GM12878 (cell line): Measurements from ENCODE around the gene GPC6. TPM values are rescaled to one million over a fixed set of nuclear protein-coding genes. Genes with fewer than 3 reads are reported as not detected.

Source experiments
- ATAC-seq: fragments of 200-7000 bp; cut with Tn5 transposase; 3 replicates; pipeline ENCODE4 v1.9.1; 2020; ENCODE audit warnings: mild to moderate bottlenecking, moderate library complexity
- BruUV-seq: library from RNA; stranded (reverse); fragments of 400-500 nt; replicated peaks from 2 replicates; lab custom pipeline; 2021; lab: Mats Ljungman, UMichigan
- CTCF ChIA-PET: fragments of 300-600 bp; sonication (Branson Sonifier 250); formaldehyde crosslinking; extraction: SDS; loops from one replicate; lab custom pipeline; 2021; ENCODE audit warnings: inconsistent platforms; lab: Yijun Ruan, JAX
- POLR2A ChIA-PET: fragments of 350-600 bp; formaldehyde crosslinking; extraction: SDS; loops from one replicate; lab custom pipeline; 2021; ENCODE audit warnings: inconsistent platforms; lab: Charles Lee
- RAD21 ChIA-PET: fragments of 300-600 bp; sonication (Branson Sonifier 250); formaldehyde crosslinking; loops from one replicate; lab custom pipeline; 2023; ENCODE audit warnings: antibody characterized with exemption; ENCODE audit not compliant: unreplicated experiment; lab: Charles Lee
- SMC1A ChIA-PET: fragments of 300-600 bp; sonication (Branson Sonifier 250); formaldehyde crosslinking; loops from one replicate; lab custom pipeline; 2023; ENCODE audit not compliant: unreplicated experiment, uncharacterized antibody; lab: Charles Lee
- DNase-seq: peaks from one replicate; pipeline ENCODE4 v3.0.0-alpha.2; 2011; ENCODE audit warnings: low read depth, low spot score
- FAIRE-seq: peaks from 3 replicates; lab custom pipeline; 2011; peaks lifted over from hg19 to GRCh38; lab: Jason Lieb, UNC
- H2AFZ ChIP-seq: 2 replicates; pipeline ENCODE4 v1.6.0; 2011; ENCODE audit warnings: low read depth, low read length, control low read depth; ENCODE audit not compliant: control insufficient read depth
- H3K27ac ChIP-seq: 2 replicates; pipeline ENCODE4 v1.5.1; 2011; ENCODE audit warnings: control low read depth; ENCODE audit not compliant: control insufficient read depth, insufficient read depth
- H3K27me3 ChIP-seq, 2 experiments: replicated peaks in 1 of 2; 2 replicates each; pipeline versions ENCODE4 v1.6.0 to v1.6.1; 2011; ENCODE audit warnings: low read length in 1 of 2; ENCODE audit not compliant: control insufficient read depth in 2 of 2, insufficient read depth in 2 of 2
- H3K36me3 ChIP-seq, 2 experiments: 2 replicates each; pipeline ENCODE4 v1.5.1; 2011; ENCODE audit warnings: low read length in 1 of 2; ENCODE audit not compliant: control insufficient read depth in 2 of 2, insufficient read depth in 2 of 2
- H3K4me1 ChIP-seq: 2 replicates; pipeline ENCODE4 v1.6.1; 2011; ENCODE audit warnings: mild to moderate bottlenecking, low read length, moderate library complexity, mixed read lengths; ENCODE audit not compliant: control insufficient read depth, insufficient read depth
- H3K4me2 ChIP-seq: 2 replicates; pipeline ENCODE4 v1.6.0; 2011; ENCODE audit warnings: control low read depth; ENCODE audit not compliant: control insufficient read depth, insufficient read depth
- H3K4me3 ChIP-seq: fragments of 200-600 bp; sonication (generic); 2 replicates; pipeline ENCODE4 v1.5.1; 2016
- H3K79me2 ChIP-seq: 2 replicates; pipeline ENCODE4 v1.6.0; 2011; ENCODE audit warnings: low read length; ENCODE audit not compliant: control insufficient read depth, insufficient read depth
- H3K9ac ChIP-seq: 2 replicates; pipeline ENCODE4 v1.8.0; 2011; ENCODE audit warnings: low read length, control low read depth, mixed read lengths; ENCODE audit not compliant: control insufficient read depth, insufficient read depth
- H3K9me3 ChIP-seq: replicated peaks from 3 replicates; pipeline ENCODE4 v1.5.1; 2011; ENCODE audit warnings: mild to moderate bottlenecking, low read length; ENCODE audit not compliant: control insufficient read depth, insufficient read depth
- H4K20me1 ChIP-seq: 2 replicates; pipeline ENCODE4 v1.6.0; 2011; ENCODE audit not compliant: control insufficient read depth, insufficient read depth
- BRCA1 ChIP-seq: IDR thresholded peaks from 2 replicates; pipeline ENCODE4 v1.6.1; 2011; ENCODE audit warnings: low read depth, low read length, improper control_type of control experiment
- CBX3 ChIP-seq: fragments of 200-600 bp; sonication (generic); IDR thresholded peaks from 2 replicates; pipeline ENCODE4 v1.6.1; 2016; ENCODE audit warnings: low read depth, borderline replicate concordance
- HCFC1 ChIP-seq: fragments of 150-350 bp; IDR thresholded peaks from 2 replicates; pipeline ENCODE4 v1.6.1; 2014; ENCODE audit warnings: low read length
- KAT2A ChIP-seq: conservative IDR thresholded peaks from 2 replicates; pipeline ENCODE4 v1.6.1; 2011; ENCODE audit warnings: low read depth, low read length; ENCODE audit not compliant: control insufficient read depth
- MXI1 ChIP-seq: fragments of 150-350 bp; IDR thresholded peaks from 2 replicates; pipeline ENCODE4 v1.6.1; 2011; ENCODE audit warnings: low read depth, mild to moderate bottlenecking, inconsistent platforms, low read length, improper control_type of control experiment
- PAX5 ChIP-seq: IDR thresholded peaks from 2 replicates; pipeline ENCODE4 v1.6.1; 2011; ENCODE audit warnings: low read depth, low read length, borderline replicate concordance
- RAD21 ChIP-seq: IDR thresholded peaks from 2 replicates; pipeline ENCODE4 v1.6.1; 2011; ENCODE audit warnings: mild to moderate bottlenecking, low read depth, low read length, moderate library complexity; ENCODE audit not compliant: insufficient read depth
- YY1 ChIP-seq: IDR thresholded peaks from 2 replicates; pipeline ENCODE4 v1.6.1; 2011; ENCODE audit warnings: low read depth, mild to moderate bottlenecking, low read length
- ZBTB11 ChIP-seq: fragments of 450-650 bp; formaldehyde crosslinking; IDR thresholded peaks from 2 replicates; pipeline ENCODE4 v1.5.0; 2022; ENCODE audit warnings: mild to moderate bottlenecking, missing genetic modification characterization
- WGBS: methylation state at CpG from one replicate; pipeline ENCODE4 v1.1.6; 2016; ENCODE audit warnings: low lambda C conversion rate; ENCODE audit not compliant: insufficient replicate concordance, insufficient coverage; ENCODE audit errors: missing lambda C conversion rate; 5-methylcytosine and 5-hydroxymethylcytosine counted together
- in situ Hi-C: fragments of 300-500 bp; cut with MboI; formaldehyde crosslinking; loops from 9 replicates; pipeline ENCODE4 v1.14.3; 2018; ENCODE audit warnings: mixed read lengths
- intact Hi-C: fragments of 100-400 bp; cut with micrococcal nuclease; formaldehyde crosslinking; loops from one replicate; pipeline ENCODE4 v1.14.2; 2022; ENCODE audit not compliant: unreplicated experiment
- polyA plus RNA-seq, 11 experiments: library from polyadenylated mRNA; depleted of rRNA in 4 of 11; unstranded in 6 of 11; stranded (reverse) in 5 of 11; fragments of >200 nt; fragmentation: Nextera tagmentation in 4 of 11; fragmentation: Illumina TruSeq in 1 of 11; extraction: Ambion mirVana in 4 of 11; extraction: Trizol in 1 of 11; gene quantifications; 1 replicate in 1 of 11; 2 replicates in 10 of 11; pipeline versions ENCODE4 v1.2.1 to v1.2.3, GENCODE V29; 2011 to 2016; ENCODE audit warnings: inconsistent platforms in 2 of 11, missing spikeins in 2 of 11, low read depth in 1 of 11
- total RNA-seq, 4 experiments: library from RNA; depleted of rRNA in 3 of 4; stranded (reverse); fragments of >200 nt in 3 of 4; fragmentation: Illumina TruSeq in 1 of 4; extraction: Trizol in 1 of 4; gene quantifications; 2 replicates each; pipeline versions ENCODE4 v1.2.1 to v1.2.3, GENCODE V29; 2013 to 2021

GPC6 gene
- total and polyA plus RNA-seq, 10 of the 15 experiments (the other 5 are each of a cell fraction or from before 2014, with no cell fraction given) = 0.03 to 0.04 (median 0.03) TPM; not detected in 7

GRCh38 chr13:94170145-94170571 lies 943.6 kb downstream of the GPC6 start (continued):
- TF ChIP-seq ZBTB11 (CRISPR knock-in tag) = no peak
- TF ChIP-seq PAX5 = no peak
- no peak for TF ChIP-seq HCFC1
- no peak for TF ChIP-seq KAT2A
- TF ChIP-seq BRCA1 = no peak

GRCh38 chr13:94172416-94172815 lies 945.8 kb downstream of the GPC6 start:
- Histone ChIP-seq H4K20me1 (no peaks in the 10 kb centered on the region), H3K9ac (no peak overlapping the region), H3K4me2 (no peak overlapping the region), H3K9me3 (no peaks in the 10 kb centered on the region), H3K4me3 (no peak overlapping the region), H3K27ac (no peak overlapping the region), H3K36me3 (no peaks in the 10 kb centered on the region), H3K79me2 (no peaks in the 10 kb centered on the region), H3K27me3 (no peaks in the 10 kb centered on the region), H3K4me1 (no peaks in the 10 kb centered on the region), H2AFZ (no peak overlapping the region)
- in situ Hi-C loops = no loop called here
- ChIA-PET SMC1A (interaction anchor here (1.5 kb wide), 1 partner anchor 151 kb away, joined by 3 read pairs; no protein-coding TSS in a partner anchor), RAD21 (no interaction called here), CTCF (interaction anchor here (1.0 to 1.6 kb wide), 4 partner anchors 9 to 190 kb away, joined by 3 to 4 read pairs (median 4); no protein-coding TSS in a partner anchor), POLR2A (no interaction called here)
- DNase-seq (no peak), FAIRE-seq (no peak), ATAC-seq (no peak)
- TF ChIP-seq CBX3 (no peak), MXI1 (no peak), RAD21 (no peak), YY1 (no peak)
- intact Hi-C loops = no loop called here
- WGBS = 0% methylated on average over 2 of the region's 2 CpGs
- no TSS peak for BruUV-seq
